Measurements from ENCODE around the gene TNFSF13B. TPM values are rescaled to one million over a fixed set of nuclear protein-coding genes. Genes with fewer than 3 reads are reported as not detected.

Gene TNFSF13B
- total and polyA plus RNA-seq, 2 donors (not counting 1 experiment from before 2014, with no cell fraction given) = 2.0 to 4.7 TPM

DNA sequence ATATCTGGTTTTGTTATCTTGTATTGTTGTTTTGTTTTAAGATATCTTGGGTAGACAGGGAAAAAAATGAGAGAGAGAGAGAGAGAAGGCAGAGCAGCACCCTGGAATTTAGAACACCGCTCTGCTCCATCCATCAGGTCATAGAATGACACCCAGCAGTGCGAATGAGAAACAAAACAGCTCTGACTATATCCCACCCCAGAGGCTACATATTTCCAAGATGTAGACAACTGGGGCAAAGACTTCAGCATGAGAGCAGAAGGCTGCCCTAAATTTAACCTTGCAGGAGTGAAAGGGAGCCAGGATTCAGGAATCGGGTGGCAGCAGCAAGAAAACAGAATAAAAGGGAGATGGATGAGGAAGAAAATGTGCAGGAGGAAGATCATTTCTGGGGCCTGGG, 46.5 kb downstream of the TNFSF13B start:
- WGBS (ENCODE audit: insufficient coverage) = 100% methylated on average over 1 of the region's 3 CpGs
- CTCF ChIA-PET = interaction anchor here (1.4 kb wide), 1 partner anchor 34 kb away, joined by 3 read pairs; no protein-coding TSS in a partner anchor
- Histone ChIP-seq H3K9ac (ENCODE audit: low read length) (no peak overlapping the region), H3K27me3 (replicated peaks in 1 of 4; ENCODE audit: control extremely low read depth in 1 of 4, control insufficient read depth in 3 of 4, insufficient read depth in 4 of 4, low read length in 3 of 4) (no peaks in the 10 kb centered on the region), H3K79me2 (ENCODE audit: control insufficient read depth, insufficient read depth, low read length) (no peaks in the 10 kb centered on the region), H3K27ac (ENCODE audit: low read length in 2 of 2) (no peak overlapping the region), H4K20me1 (ENCODE audit: control insufficient read depth, insufficient read depth, low read length, poor library complexity, severe bottlenecking) (no peaks in the 10 kb centered on the region), H3K4me3 (ENCODE audit: control extremely low read depth in 1 of 5, extremely low read depth in 1 of 5, insufficient read depth in 1 of 5, low read depth in 2 of 5, low read length in 4 of 5) (no peak overlapping the region), H2AFZ (ENCODE audit: insufficient read depth, low read depth, low read length, poor library complexity, severe bottlenecking) (no peak overlapping the region), H3K4me2 (replicated peaks; ENCODE audit: low read depth, low read length, poor library complexity, severe bottlenecking) (no peak overlapping the region), H3K4me1 (ENCODE audit: control insufficient read depth in 2 of 2, insufficient read depth in 2 of 2, low read length in 2 of 2) (peaks cover 10 to 16% of the 10 kb centered on the region in 2 donors), H3K36me3 (replicated peaks in 1 of 2; ENCODE audit: control extremely low read depth in 1 of 2, control insufficient read depth in 1 of 2, extremely low read depth in 1 of 2, insufficient read depth in 2 of 2, low read length in 1 of 2) (no peaks in the 10 kb centered on the region), H3K9me3 (ENCODE audit: control extremely low read depth in 1 of 3, control insufficient read depth in 2 of 3, insufficient read depth in 1 of 3, low read length in 2 of 3) (peaks cover 0 to 4% (median 0%) of the 10 kb centered on the region in 3 donors)
- Mint-ChIP-seq H3K9me3 (ENCODE audit: insufficient read depth) (no peaks in the 10 kb centered on the region), H3K27ac (no peak overlapping the region), H3K27me3 (peaks cover 4% of the 10 kb centered on the region), H3K4me3 (no peak overlapping the region), H3K4me1 (peaks cover 13% of the 10 kb centered on the region)
- TF ChIP-seq, protein P1, sequence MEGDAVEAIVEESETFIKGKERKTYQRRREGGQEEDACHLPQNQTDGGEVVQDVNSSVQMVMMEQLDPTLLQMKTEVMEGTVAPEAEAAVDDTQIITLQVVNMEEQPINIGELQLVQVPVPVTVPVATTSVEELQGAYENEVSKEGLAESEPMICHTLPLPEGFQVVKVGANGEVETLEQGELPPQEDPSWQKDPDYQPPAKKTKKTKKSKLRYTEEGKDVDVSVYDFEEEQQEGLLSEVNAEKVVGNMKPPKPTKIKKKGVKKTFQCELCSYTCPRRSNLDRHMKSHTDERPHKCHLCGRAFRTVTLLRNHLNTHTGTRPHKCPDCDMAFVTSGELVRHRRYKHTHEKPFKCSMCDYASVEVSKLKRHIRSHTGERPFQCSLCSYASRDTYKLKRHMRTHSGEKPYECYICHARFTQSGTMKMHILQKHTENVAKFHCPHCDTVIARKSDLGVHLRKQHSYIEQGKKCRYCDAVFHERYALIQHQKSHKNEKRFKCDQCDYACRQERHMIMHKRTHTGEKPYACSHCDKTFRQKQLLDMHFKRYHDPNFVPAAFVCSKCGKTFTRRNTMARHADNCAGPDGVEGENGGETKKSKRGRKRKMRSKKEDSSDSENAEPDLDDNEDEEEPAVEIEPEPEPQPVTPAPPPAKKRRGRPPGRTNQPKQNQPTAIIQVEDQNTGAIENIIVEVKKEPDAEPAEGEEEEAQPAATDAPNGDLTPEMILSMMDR (IDR thresholded peaks at IDR 0.05) = no peak
- TF ChIP-seq EZH2 (IDR thresholded peaks at IDR 0.05; ENCODE audit: borderline replicate concordance, insufficient read depth, low read depth, low read length, poor library complexity, severe bottlenecking) = no peak
- intact Hi-C loops (cut with micrococcal nuclease) = no loop called here
- DNase-seq (no peak), ATAC-seq (ENCODE audit: low read depth) (no peak)
- POLR2A ChIA-PET = no interaction called here

DNA sequence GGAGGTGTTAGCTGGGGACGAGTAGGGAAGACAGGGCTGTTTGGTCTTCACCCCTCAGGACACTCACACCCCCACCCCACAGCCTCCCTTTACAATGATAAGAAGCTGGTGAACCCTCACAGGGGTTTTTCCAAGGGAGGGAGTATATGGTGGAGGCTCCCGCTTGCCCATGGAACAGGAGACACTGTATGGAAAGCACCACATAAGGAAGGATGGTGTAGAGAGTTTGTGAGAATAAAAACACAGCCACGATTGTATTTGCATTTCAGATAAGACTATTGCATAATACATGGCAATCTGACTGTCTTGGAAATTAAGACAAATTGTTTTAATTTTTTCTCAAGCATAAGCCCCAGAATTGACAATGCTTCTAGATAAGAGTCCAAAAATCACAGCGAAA, 46.9 kb downstream of the TNFSF13B start:
- H3K9me3 Mint-ChIP-seq (ENCODE audit: insufficient read depth) = no peaks in the 10 kb centered on the region
- peaks cover 13% of the 10 kb centered on the region for H3K4me1 Mint-ChIP-seq
- H3K4me3 Mint-ChIP-seq = no peak overlapping the region
- no peaks in the 10 kb centered on the region for H3K27me3 ChIP-seq (replicated peaks in 1 of 4; ENCODE audit: control extremely low read depth in 1 of 4, control insufficient read depth in 3 of 4, insufficient read depth in 4 of 4, low read length in 3 of 4)
- H3K27ac Mint-ChIP-seq = no peak overlapping the region
- H3K27ac ChIP-seq (ENCODE audit: low read length in 2 of 2) = no peak overlapping the region
- ATAC-seq (ENCODE audit: low read depth) (no peak), DNase-seq (no peak)
- no peak overlapping the region for H2AFZ ChIP-seq (ENCODE audit: insufficient read depth, low read depth, low read length, poor library complexity, severe bottlenecking)
- WGBS (ENCODE audit: insufficient coverage) = 83% methylated on average over 1 of the region's 4 CpGs
- ChIA-PET POLR2A (no interaction called here), CTCF (interaction anchor here (1.4 kb wide), 1 partner anchor 35 kb away, joined by 3 read pairs; no protein-coding TSS in a partner anchor)
- TF ChIP-seq, protein P1 (IDR thresholded peaks at IDR 0.05) = no peak
- no peak for TF ChIP-seq EZH2 (IDR thresholded peaks at IDR 0.05; ENCODE audit: borderline replicate concordance, insufficient read depth, low read depth, low read length, poor library complexity, severe bottlenecking)
- H3K27me3 Mint-ChIP-seq = peaks cover 4% of the 10 kb centered on the region
- no peaks in the 10 kb centered on the region for H4K20me1 ChIP-seq (ENCODE audit: control insufficient read depth, insufficient read depth, low read length, poor library complexity, severe bottlenecking)
- H3K9ac ChIP-seq (ENCODE audit: low read length) = no peak overlapping the region
- peaks cover 10 to 16% of the 10 kb centered on the region in 2 donors for H3K4me1 ChIP-seq (ENCODE audit: control insufficient read depth in 2 of 2, insufficient read depth in 2 of 2, low read length in 2 of 2)
- no peaks in the 10 kb centered on the region for H3K36me3 ChIP-seq (replicated peaks in 1 of 2; ENCODE audit: control extremely low read depth in 1 of 2, control insufficient read depth in 1 of 2, extremely low read depth in 1 of 2, insufficient read depth in 2 of 2, low read length in 1 of 2)
- H3K79me2 ChIP-seq (ENCODE audit: control insufficient read depth, insufficient read depth, low read length) = no peaks in the 10 kb centered on the region
- peaks cover 0 to 4% (median 0%) of the 10 kb centered on the region in 3 donors for H3K9me3 ChIP-seq (ENCODE audit: control extremely low read depth in 1 of 3, control insufficient read depth in 2 of 3, insufficient read depth in 1 of 3, low read length in 2 of 3)
- intact Hi-C loops (cut with micrococcal nuclease) = no loop called here
- no peak overlapping the region for H3K4me3 ChIP-seq (ENCODE audit: control extremely low read depth in 1 of 5, extremely low read depth in 1 of 5, insufficient read depth in 1 of 5, low read depth in 2 of 5, low read length in 4 of 5)
- no peak overlapping the region for H3K4me2 ChIP-seq (replicated peaks; ENCODE audit: low read depth, low read length, poor library complexity, severe bottlenecking)
